GM19351 (cell line): Measurements from ENCODE around the gene FOXC1.

ENCODE experiments used
- ATAC-seq: cut with Tn5 transposase; IDR thresholded peaks from one replicate; pipeline ENCODE4 v1.9.1; 2021; ENCODE audit warnings: mild to moderate bottlenecking, moderate library complexity; ENCODE audit not compliant: unreplicated experiment

Gene FOXC1

DNA sequence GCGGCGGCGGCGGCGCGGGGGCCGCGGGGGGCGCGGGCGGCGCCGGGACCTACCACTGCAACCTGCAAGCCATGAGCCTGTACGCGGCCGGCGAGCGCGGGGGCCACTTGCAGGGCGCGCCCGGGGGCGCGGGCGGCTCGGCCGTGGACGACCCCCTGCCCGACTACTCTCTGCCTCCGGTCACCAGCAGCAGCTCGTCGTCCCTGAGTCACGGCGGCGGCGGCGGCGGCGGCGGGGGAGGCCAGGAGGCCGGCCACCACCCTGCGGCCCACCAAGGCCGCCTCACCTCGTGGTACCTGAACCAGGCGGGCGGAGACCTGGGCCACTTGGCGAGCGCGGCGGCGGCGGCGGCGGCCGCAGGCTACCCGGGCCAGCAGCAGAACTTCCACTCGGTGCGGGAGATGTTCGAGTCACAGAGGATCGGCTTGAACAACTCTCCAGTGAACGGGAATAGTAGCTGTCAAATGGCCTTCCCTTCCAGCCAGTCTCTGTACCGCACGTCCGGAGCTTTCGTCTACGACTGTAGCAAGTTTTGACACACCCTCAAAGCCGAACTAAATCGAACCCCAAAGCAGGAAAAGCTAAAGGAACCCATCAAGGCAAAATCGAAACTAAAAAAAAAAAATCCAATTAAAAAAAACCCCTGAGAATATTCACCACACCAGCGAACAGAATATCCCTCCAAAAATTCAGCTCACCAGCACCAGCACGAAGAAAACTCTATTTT, 2.0 kb downstream of the FOXC1 start:
- no peak for ATAC-seq

DNA sequence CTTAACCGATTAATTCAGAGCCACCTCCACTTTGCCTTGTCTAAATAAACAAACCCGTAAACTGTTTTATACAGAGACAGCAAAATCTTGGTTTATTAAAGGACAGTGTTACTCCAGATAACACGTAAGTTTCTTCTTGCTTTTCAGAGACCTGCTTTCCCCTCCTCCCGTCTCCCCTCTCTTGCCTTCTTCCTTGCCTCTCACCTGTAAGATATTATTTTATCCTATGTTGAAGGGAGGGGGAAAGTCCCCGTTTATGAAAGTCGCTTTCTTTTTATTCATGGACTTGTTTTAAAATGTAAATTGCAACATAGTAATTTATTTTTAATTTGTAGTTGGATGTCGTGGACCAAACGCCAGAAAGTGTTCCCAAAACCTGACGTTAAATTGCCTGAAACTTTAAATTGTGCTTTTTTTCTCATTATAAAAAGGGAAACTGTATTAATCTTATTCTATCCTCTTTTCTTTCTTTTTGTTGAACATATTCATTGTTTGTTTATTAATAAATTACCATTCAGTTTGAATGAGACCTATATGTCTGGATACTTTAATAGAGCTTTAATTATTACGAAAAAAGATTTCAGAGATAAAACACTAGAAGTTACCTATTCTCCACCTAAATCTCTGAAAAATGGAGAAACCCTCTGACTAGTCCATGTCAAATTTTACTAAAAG, 2.7 kb downstream of the FOXC1 start:
- ATAC-seq = no peak

DNA sequence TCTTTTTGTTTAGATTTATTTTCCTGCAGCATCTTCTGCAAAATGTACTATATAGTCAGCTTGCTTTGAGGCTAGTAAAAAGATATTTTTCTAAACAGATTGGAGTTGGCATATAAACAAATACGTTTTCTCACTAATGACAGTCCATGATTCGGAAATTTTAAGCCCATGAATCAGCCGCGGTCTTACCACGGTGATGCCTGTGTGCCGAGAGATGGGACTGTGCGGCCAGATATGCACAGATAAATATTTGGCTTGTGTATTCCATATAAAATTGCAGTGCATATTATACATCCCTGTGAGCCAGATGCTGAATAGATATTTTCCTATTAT, 3.2 kb downstream of the FOXC1 start:
- no peak for ATAC-seq

DNA sequence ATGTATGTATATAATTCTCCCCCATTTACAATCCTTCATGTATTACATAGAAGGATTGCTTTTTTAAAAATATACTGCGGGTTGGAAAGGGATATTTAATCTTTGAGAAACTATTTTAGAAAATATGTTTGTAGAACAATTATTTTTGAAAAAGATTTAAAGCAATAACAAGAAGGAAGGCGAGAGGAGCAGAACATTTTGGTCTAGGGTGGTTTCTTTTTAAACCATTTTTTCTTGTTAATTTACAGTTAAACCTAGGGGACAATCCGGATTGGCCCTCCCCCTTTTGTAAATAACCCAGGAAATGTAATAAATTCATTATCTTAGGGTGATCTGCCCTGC, 3.6 kb downstream of the FOXC1 start:
- no peak for ATAC-seq

DNA sequence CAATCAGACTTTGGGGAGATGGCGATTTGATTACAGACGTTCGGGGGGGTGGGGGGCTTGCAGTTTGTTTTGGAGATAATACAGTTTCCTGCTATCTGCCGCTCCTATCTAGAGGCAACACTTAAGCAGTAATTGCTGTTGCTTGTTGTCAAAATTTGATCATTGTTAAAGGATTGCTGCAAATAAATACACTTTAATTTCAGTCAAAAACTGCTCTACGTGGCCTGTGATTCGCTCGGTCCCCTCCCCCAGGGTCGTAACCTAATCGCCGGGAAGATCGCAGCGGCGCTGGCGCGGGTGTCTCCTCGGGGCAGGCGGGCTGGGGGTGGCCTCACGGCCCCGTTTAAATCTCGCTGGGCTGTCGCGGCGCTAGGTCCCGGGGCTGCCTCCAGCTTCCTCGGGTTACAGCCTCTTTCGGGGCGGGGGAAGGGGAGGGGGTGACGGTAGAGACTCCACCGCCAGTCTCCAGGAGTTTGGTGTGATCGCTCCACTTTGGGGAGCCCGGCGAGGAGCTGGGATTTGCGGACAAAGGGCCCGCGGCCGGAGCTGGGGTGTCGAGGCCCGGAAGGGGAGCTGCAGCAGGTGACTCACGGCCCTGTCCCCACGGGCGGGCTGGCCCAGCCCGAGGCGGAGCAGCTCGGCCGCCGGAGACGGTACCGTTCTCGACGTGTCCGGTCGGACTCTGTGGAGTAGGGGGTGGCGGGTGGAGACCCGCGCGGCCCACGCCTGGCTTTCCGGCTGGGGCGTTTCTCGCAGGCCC, 4.2 kb downstream of the FOXC1 start:
- no peak for ATAC-seq

DNA sequence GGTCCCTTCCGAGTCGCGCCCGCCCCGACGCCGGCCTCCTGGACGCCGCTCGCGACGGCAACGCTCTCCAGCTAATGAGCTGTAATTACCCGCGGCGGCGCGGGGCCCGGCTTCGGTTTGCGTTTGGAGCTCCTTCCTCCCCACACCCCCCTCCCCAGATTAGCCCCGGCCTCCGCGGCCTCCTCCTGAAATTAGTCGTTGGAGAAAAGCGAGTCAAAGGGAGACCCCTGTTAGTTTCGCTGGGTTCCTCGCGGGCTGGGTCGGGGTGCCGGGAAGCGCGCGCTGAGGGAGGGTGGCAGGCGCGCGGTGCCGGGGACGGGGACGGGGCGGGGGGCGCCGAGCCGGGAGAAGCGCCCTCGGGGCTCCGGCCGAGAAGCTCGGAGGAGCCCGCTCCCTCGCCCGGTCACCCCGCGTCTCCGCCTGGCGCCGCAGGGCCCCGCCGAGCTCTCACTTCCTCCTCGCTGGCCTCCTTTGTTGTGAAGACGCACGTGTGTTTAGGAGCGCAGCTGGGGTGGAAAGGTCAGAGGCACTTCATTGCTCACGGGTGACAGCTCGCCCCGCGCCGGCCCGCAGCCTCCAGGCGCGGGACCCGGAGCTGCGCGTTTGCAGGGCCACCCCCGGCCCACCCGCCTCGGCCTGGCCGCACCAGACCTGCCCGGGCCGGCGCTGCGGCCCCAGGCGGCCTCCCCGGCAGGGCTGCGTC, 4.9 kb downstream of the FOXC1 start:
- no peak for ATAC-seq

DNA sequence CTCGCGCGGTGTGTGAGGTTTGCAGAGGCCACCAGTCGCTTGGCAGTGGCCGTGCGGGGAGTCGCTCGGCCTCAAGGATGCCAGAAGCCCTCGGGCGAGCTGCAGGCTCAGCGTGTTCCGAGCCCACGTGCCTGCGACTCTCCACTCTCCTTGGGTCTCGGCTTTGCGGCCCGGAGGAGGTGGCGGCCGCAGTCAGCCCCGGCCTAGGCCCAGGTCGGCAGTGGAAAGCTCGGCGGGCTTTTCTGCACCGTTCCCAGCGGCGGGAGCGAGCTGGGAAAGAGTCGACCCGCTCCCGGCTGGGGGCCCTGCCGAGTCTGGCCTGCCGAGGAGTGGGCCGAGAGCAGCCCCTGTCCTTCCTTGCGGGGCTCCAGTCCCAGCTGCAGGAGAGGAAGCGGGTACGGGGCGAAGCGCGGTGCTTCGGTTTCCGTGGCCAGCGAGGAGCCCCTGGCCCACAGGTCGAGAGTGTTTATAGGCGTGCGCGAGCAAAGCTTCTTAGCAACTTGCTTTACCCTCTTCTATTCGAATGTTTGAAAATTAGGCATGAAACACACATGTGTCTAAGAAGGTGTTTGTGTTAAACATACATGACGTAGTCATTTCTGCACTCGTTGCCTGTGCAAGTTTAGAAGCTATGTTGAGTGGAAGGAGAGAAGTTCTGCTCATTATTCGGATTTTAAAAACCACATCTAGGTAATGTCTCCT, 5.6 kb downstream of the FOXC1 start:
- no peak for ATAC-seq

DNA sequence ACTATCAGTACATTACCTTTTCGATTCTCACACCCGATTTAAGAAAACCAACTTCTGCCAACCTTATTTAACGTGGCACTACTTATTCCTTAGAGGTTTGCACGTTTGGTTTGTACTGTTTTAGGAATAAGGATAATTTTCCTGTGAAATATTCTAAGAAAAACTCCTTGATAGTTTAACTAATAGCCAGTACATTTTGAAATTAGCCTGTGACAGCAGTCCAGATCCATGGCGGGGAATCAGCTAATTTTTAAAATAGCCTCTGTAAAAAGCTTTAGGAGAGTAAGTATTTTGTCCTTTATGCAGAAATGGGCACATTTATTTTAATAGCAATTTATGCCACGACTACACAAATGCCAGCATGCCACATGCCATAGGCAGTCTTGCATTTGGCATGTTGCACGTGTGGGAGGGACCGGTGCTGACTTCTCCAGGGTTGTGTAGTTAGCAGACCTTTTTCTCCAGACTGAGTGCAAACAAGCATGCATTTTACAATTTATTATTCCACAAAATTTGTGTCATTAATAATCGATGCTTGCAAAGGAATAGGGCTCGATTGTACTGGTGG, 6.2 kb downstream of the FOXC1 start:
- ATAC-seq = no peak

DNA sequence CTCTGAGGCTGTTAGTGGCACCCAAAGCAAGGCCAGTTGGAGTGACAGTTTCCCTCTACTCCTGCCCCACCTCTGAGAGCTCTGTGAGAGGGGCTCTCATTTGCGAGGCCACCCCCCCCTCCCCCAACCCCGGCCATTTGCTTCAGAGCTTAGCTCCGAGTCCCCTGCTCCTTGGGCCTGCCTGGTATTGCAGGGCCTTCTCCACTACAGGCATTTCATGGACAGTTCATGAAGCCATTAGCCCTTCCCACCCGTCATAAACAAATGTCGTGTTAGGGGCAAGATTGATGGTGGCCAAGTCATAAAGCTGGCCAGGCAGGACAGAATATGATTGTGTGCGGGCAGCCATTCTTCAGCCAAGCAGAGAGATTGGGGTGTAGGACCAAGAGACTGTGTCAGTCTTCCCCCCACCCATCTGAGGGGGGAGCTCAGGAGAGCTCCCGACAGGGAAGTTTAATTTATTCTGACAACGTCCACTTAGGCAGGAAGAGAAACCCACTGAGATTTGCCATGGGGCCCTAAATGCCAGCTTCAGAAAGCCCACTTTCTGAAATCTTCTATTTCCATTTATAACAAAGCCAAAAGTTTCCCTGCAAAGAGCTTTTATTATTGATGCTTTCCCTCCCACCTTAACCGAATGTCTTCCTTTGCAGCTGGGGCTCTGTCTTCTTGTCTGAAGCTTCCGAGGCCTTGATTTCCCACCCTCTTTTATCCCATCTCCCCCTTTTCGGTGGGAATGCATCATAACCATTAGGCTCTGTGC, 7.2 kb downstream of the FOXC1 start:
- no peak for ATAC-seq

DNA sequence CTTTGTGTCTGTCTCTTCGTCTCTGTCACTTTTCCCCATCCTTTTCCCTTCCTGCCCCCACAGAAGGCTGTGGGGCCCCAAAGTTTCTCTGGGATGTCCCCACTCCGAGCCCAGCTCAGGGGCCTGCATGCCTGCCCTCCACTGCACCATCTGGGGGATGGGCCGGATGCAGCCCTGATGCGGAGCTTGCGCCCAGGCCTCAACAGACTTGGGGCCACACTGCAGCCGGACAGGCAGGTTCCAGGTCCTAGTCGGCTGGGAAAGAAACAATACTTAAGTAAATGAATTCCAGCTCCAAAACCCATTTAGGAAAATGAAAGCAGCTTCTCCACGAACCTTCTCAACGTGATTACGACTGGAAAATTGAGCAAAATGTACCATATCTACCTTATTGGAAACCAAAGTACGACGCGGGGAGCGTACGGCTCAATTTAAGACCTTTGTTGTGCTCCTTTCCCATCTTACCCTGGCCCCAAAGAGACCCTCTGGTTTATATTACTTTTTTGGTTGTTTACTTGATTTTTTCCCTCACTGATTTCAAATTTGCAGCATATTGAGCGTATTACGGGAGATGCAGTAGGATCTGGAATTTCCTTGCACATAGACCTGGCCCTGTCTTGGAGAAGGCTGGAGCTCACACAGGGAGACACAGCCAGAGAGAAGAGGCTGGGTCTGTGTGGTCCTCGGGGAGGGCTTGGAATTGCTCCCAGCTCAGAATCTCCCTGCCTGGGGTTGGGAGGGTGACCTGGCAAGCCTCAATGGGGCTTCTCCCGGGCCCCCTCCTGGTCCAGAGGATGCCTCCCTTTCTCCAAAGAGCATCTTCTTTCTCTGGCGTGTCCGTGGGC, 8.0 kb downstream of the FOXC1 start:
- no peak for ATAC-seq

DNA sequence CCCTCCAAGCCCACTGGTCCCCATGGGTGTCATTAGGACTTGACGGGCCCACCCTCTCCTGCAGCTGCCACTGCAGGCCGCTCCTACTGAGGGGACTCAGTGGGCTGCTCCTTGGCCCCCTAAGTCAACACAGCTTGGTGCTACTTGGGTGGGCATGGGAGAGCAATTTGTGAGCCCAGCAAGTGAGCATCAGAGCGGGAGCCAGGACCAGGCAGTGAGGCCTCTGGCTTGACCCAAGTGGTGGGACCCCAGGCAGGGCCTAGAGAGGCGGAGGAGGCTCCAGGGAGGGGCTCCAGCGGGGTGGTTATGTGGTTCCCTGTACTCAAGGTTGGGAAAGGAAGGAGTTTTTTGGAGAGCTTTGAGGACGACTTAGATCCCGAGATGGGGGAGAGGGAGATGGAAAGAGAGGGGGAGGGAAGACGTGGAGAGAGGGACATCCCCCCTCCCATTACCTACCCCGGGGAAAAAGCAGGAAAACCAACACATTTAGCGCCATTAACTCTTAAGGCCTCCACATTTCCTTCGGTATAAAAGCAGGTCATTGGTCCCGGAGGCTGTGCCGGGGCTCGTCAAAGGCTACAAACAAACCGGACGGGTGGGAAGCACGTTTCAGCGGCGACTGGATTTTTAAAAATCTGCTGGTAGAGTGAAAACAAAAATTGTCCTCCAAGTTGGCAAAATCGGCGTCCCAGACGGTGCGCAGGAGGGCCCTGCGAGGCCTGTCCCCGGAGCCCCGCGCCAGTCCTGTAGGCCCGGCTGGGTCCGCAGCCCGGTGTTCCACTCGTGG, 8.8 kb downstream of the FOXC1 start:
- no peak for ATAC-seq

DNA sequence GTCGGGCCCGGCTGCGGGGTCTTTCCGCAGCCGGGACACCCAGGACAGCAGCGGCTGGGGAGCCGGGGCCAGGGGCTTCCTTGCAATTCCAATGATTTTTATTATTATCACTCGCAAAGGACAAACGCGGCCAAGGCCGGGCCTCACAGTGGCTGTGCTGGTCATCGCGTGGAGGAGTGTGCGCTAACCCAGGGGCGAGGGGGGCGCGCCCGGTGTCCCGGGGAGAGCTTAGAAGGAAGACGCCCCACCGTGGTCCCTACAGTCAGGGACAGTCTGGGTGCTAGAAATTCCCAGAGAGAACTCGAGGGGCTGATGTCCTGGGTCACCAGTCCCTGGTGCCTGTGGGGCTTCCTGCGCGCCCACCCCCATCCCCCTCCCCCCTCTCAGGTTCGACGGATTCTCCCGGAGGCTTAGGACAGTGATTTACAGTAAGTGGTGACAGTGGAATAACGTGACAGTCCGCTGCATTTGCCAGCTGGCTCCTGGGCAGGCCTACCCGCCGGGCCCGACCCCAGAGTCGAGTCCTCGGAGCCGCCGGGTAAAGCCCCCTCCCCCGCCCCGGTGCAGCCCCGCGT, 9.5 kb downstream of the FOXC1 start:
- no peak for ATAC-seq

DNA sequence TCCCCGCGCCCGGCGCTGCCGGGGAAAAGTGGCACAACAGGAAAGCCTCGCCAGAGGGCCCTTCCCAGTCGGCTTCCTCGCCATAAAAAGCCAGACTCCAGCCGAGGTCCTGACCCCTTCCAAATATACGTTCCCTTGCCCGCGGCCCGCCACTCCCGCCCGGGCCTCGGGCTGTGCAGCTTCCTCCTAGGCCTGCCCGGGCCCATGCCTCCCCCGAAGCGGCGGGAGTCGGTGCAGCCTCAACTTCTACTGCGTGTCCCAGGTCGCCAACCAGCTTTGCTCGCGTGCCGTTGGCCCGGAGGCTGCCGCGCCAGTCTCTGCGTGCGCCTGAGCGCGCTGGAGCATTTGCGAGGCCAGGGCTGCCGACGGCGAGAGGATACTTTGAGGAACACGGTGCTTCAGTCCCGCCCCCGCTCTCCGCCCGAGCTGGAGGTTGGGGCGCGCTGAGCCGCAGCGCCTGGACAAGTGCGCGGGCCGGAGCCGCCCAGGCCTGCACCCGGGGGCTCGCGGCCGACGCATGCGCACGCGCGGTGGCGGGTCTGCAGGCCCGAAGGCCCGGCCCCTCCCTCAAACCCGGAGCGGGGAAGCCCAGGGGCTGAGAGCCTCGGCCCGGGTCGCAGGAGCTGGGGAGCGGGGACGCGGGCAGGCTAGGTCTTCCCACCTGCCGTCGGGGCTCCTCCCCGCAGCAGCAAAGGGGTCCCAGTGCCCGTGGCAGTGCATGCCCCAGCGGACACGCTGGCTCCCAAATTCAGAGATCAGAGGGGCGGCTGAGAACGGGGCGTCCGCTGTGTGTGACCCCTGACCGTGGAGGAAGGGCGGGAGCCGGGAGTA, 10.2 kb downstream of the FOXC1 start:
- ATAC-seq = no peak

DNA sequence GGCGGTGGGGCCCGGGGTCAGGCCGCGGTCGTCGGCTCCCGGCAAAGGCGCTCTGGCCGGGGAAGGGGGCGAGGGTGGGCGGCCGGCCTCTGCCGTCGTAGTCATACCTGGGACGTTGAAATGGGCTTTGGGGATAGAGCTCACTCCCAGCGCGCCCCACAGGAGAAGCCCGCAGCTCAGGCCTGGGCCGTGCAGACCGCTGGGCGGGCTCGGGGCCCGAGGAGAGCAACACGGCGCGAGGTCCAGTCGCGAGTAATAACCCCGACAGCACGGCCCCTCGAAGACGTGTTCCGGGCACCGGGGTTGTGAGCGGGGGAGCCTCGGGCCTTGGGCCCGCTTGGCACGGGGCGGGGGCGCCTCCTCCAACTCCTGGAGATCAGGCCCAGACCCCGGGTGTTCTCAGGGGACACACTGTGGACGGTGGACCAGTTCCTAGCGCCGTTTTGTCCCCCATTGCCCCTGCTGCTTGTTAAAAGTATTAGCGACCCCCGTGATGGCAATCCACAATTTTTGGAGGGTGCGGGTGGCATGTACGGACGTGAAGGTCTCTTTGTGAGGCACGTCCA, 10.9 kb downstream of the FOXC1 start:
- no peak for ATAC-seq

DNA sequence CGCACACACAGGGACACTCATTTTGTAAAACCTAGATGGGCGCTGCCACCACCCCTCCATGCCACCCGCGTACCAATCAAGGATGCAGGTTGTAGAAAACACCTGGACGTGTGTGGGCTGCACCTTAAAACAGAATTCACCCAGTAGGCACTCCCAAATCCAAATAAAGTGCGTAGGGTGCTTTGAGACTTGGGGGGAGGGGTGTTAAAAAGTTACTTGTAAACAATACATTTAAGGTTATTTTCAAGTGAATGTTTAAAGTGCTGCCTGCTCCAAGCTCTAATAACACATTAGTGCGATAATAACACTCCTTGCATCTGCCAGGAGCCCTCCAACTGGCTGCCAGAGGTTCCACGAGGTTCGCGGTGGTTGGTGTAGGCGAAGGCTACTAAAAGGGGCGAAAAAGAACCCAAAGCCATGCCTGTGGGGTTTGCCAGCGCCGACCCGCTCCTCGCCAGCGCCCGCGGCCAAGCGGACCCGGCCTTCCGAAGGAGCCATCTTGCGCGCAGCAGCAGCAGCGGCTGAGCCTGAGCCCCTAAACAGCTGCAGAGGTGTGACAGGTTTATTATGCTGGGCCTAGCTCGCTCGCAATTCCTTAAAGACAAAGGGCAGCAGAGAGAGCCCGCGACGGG, 11.5 kb downstream of the FOXC1 start:
- ATAC-seq = no peak

DNA sequence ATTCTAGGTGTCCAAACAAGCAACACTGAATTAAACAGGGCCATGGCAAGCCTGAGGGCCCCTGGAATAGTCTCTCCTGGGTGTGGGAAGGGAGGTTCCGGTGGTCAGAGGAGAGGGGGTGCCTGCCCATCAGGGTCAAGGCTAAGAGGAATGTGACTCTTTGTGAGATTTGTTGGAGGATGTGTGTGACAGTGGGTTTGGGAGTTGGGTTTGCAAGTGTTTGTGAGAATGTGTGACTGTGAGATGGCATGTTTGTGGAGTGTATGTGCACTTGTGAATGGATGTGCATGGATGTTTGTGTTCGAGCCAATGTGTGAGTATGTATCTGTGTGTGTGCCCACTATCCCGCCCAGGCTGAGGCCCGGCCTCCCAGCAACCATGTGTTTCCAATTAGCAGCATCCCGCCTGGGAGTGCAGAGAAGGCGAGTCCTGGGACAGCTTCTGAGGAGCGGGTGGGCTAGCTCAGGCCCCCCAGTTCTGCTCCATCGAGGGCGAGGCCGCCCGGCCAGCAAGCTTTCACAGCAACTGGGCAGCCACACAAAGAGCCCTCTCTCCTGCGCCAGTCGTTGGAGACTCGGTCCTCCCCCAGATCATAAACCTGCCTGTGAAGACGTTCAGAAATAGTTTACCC, 12.6 kb downstream of the FOXC1 start:
- no peak for ATAC-seq
